GM19043 (cell line): ENCODE data around the gene MPZ.
"Not testable (repeated sequence)": the region's sequence is repeated elsewhere in the genome, so short reads cannot be mapped to it uniquely, and the experiment has no call there.

Source experiments
- ATAC-seq: cut with Tn5 transposase; IDR thresholded peaks from one replicate; pipeline ENCODE4 v1.9.1; 2021; ENCODE audit warnings: low read depth; ENCODE audit not compliant: unreplicated experiment

MPZ gene

DNA sequence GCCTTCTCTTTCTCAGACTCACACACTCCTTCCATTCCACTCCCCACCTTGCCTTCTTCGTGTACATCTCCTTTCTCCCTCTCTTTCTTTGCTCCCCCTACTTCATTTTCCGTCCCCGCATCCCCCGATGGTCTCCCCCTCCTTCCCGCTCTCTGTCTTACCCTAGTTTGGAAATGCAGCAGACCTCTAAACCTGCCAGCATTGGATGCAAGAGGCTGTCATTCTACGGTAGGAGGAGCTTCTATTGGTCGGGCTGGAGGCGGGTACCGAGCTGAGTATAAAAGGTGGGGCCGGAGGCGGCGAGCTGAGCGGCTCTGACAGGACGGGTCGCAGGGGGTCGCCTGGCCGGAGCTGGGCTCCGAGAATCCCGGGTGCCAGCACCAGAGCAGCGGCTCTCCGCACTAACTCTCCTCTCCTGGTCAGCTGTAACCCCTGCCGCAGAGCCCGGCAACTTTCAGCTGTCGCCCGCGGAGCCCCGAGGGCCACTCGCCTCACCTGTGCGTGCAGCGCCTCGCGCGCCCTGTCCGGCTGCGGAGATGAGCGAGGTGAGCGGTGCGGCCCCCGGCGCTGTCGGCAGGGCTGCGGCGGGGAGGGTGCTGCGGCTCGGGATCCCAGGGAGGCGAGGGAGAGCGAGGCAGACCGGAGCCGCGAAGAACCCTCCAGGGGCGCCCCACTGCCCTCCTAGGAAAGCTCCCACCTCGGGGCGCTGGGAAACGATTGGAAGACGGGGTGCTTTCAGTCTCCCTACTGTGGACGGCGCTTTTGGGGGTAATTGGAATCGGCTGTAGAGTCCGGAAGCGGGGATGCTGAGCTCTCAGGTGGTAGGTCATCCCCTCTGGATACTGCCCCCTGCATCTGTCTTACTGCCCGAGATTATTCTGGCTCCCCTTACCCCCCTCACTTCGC is 51.1 kb downstream of the MPZ start, which contains the start of gene PCP4L1:
TSS of gene PCP4L1 (plus strand) at position 307 of the 906 bp plus-strand sequence. CDS start at position 537, 230 bp downstream.
- no peak for ATAC-seq

DNA sequence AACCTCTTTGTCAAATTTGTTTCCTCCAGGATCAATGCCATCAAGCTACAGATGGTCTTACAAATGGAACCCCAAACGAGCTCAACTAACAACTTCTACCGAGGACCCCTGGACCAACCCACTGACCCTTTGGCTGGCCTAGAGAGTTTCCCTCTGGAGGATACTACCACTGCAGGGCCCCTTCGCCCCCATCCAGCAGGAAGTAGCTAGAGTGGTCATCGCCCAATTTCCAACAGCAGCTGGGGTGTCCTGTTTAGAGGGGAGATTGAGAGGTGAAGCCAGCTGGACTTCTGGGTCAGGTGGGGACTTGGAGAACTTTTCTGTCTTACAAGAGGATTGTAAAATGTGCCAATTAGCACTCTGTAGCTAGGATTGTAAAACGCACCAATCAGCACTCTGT is 52.7 kb downstream of the MPZ start:
- ATAC-seq: not testable (repeated sequence)

GRCh38 chr1:161255955-161256520 is 53.7 kb downstream of the MPZ start:
- not testable (repeated sequence) for ATAC-seq

- ATAC-seq: not testable (repeated sequence)
These were observed 54.5 kb downstream of the MPZ start for GRCh38 chr1:161255302-161255701.
